ENCODE data around the gene CCDC120. TPM values are rescaled to one million over a fixed set of nuclear protein-coding genes. Genes with fewer than 3 reads are reported as not detected.

The CCDC120 gene
- total RNA-seq, 1 donor from 2014 or later, result 4.6 TPM

- H3K4me3 Mint-ChIP-seq (ENCODE audit: low read depth), result peak overlapping the region; percentile 92
- intact Hi-C loops (cut with micrococcal nuclease), result loop anchor here (1.0 kb wide), 6 partner anchors 42 to 470 kb away; partner anchors contain the start of genes GRIPAP1, PIM2, PQBP1 and RBM3
- no peak for DNase-seq (ENCODE audit: low spot score)
- H3K4me1 Mint-ChIP-seq (ENCODE audit: low read depth), result peaks cover 31% of the 10 kb centered on the region
- H3K9me3 Mint-ChIP-seq, result no peaks in the 10 kb centered on the region
- peak overlapping the region; percentile 83 for H3K27ac Mint-ChIP-seq
- H3K27me3 Mint-ChIP-seq (ENCODE audit: low read depth), result no peaks in the 10 kb centered on the region
- peaks cover 13% of the 10 kb centered on the region for H3K36me3 Mint-ChIP-seq (ENCODE audit: low read depth)
These were observed 14.9 kb upstream of the CCDC120 start for GRCh38 chrX:49043987-49044281.

- Mint-ChIP-seq H3K36me3 (ENCODE audit: low read depth) (no peaks in the 10 kb centered on the region), H3K27me3 (ENCODE audit: low read depth) (no peaks in the 10 kb centered on the region), H3K9me3 (no peaks in the 10 kb centered on the region), H3K4me3 (ENCODE audit: low read depth) (peak overlapping the region; percentile 82), H3K4me1 (ENCODE audit: low read depth) (peaks cover 22% of the 10 kb centered on the region), H3K27ac (peak overlapping the region; percentile 85)
- intact Hi-C loops (cut with micrococcal nuclease), result no loop called here
- DNase-seq (ENCODE audit: low spot score), result peak; percentile 40
These were observed 5.4 kb upstream of the CCDC120 start for GRCh38 chrX:49053223-49054072.

GRCh38 chrX:49054073-49054762 is 4.6 kb upstream of the CCDC120 start:
- Mint-ChIP-seq H3K27me3 (ENCODE audit: low read depth) (no peaks in the 10 kb centered on the region), H3K36me3 (ENCODE audit: low read depth) (no peaks in the 10 kb centered on the region), H3K27ac (peak overlapping the region; percentile 85), H3K9me3 (no peaks in the 10 kb centered on the region), H3K4me1 (ENCODE audit: low read depth) (peaks cover 22% of the 10 kb centered on the region), H3K4me3 (ENCODE audit: low read depth) (peak overlapping the region; percentile 82)
- intact Hi-C loops (cut with micrococcal nuclease), result no loop called here
- DNase-seq (ENCODE audit: low spot score), result no peak

DNA sequence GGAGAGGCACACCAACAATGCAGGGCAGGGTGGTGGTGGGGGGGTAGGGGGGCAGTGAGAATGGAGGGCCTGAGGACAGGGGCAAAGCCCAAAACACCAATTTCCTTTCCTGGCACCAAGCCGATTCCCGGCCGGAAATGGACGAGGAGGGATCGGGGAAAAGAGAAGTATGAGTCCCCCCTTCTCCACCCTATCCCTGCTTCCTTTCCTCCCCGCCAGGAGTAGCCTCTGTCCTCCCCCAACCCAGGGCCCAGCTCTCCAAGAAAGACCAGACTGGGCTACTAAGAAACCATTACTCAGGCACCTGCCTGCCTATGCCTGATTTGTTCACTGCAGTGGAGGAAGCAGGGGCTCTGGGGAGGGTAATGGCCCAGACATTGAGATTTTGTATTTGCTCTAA is 402 bp downstream of the CCDC120 start:
- intact Hi-C loops (cut with micrococcal nuclease), result no loop called here
- H3K27me3 Mint-ChIP-seq (ENCODE audit: low read depth), result no peaks in the 10 kb centered on the region
- H3K4me1 Mint-ChIP-seq (ENCODE audit: low read depth), result peaks cover 11% of the 10 kb centered on the region
- no peak overlapping the region for H3K4me3 Mint-ChIP-seq (ENCODE audit: low read depth)
- H3K27ac Mint-ChIP-seq, result no peak overlapping the region
- H3K36me3 Mint-ChIP-seq (ENCODE audit: low read depth), result no peaks in the 10 kb centered on the region
- no peak for DNase-seq (ENCODE audit: low spot score)
- H3K9me3 Mint-ChIP-seq, result no peaks in the 10 kb centered on the region

DNA sequence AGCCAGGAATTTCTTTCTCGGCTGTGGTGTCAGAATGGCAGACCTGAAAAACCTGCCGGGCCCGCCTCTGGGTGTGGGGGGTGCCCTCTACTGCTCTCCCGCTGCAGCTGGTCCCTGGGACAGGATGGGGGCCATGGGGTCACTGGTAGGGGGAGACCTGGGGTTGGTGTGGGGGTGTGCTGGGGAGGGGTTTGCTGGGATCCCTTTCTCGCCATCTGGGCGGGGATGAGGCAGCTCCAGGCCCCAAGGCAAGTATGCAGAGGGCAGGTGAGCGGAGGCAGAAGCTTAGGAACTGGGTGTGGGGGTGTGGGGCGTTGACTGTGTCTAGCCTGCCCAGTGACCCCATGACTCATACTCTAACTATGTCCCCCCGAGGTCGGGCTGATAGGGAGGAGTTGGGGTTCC is 884 bp downstream of the CCDC120 start:
- H3K27me3 Mint-ChIP-seq (ENCODE audit: low read depth), result no peaks in the 10 kb centered on the region
- no peak for DNase-seq (ENCODE audit: low spot score)
- intact Hi-C loops (cut with micrococcal nuclease), result no loop called here
- no peak overlapping the region for H3K4me3 Mint-ChIP-seq (ENCODE audit: low read depth)
- no peak overlapping the region for H3K27ac Mint-ChIP-seq
- no peaks in the 10 kb centered on the region for H3K9me3 Mint-ChIP-seq
- H3K36me3 Mint-ChIP-seq (ENCODE audit: low read depth), result no peaks in the 10 kb centered on the region
- peaks cover 6% of the 10 kb centered on the region for H3K4me1 Mint-ChIP-seq (ENCODE audit: low read depth)

- intact Hi-C loops (cut with micrococcal nuclease), result no loop called here
- H3K4me3 Mint-ChIP-seq (ENCODE audit: low read depth), result no peak overlapping the region
- H3K4me1 Mint-ChIP-seq (ENCODE audit: low read depth), result peaks cover 2% of the 10 kb centered on the region
- no peaks in the 10 kb centered on the region for H3K9me3 Mint-ChIP-seq
- no peaks in the 10 kb centered on the region for H3K27me3 Mint-ChIP-seq (ENCODE audit: low read depth)
- H3K36me3 Mint-ChIP-seq (ENCODE audit: low read depth), result no peaks in the 10 kb centered on the region
- DNase-seq (ENCODE audit: low spot score), result no peak
- no peak overlapping the region for H3K27ac Mint-ChIP-seq
These were observed 2.1 kb downstream of the CCDC120 start for GRCh38 chrX:49060914-49061313.

- peaks cover 2% of the 10 kb centered on the region for H3K4me1 Mint-ChIP-seq (ENCODE audit: low read depth)
- intact Hi-C loops (cut with micrococcal nuclease), result no loop called here
- no peak overlapping the region for H3K4me3 Mint-ChIP-seq (ENCODE audit: low read depth)
- no peak for DNase-seq (ENCODE audit: low spot score)
- H3K9me3 Mint-ChIP-seq, result no peaks in the 10 kb centered on the region
- no peak overlapping the region for H3K27ac Mint-ChIP-seq
- H3K36me3 Mint-ChIP-seq (ENCODE audit: low read depth), result no peaks in the 10 kb centered on the region
- H3K27me3 Mint-ChIP-seq (ENCODE audit: low read depth), result no peaks in the 10 kb centered on the region
These were observed 2.7 kb downstream of the CCDC120 start for GRCh38 chrX:49061490-49061889.

DNA sequence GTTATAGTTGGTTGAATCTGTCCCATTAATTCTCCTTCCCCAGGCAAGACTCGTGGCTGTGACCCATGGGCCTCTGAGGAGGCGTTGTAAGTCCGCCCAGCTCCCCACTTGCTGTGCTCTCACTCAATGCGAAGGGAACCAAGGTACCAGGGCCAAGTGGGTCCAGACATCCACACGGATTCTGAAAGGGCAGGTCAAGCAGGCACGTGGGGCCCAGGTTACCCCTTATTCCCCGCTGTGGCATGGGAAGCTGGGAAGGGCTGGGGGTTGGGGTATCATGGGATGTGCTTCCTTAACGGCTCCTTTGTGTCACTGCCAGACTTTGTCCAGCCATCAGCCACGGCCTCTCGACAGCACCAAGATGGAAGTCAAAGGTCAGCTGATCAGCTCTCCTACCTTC is 3.1 kb downstream of the CCDC120 start:
- H3K27ac Mint-ChIP-seq, result no peak overlapping the region
- H3K36me3 Mint-ChIP-seq (ENCODE audit: low read depth), result no peaks in the 10 kb centered on the region
- peaks cover 2% of the 10 kb centered on the region for H3K4me1 Mint-ChIP-seq (ENCODE audit: low read depth)
- DNase-seq (ENCODE audit: low spot score), result no peak
- H3K27me3 Mint-ChIP-seq (ENCODE audit: low read depth), result no peaks in the 10 kb centered on the region
- H3K9me3 Mint-ChIP-seq, result no peaks in the 10 kb centered on the region
- no peak overlapping the region for H3K4me3 Mint-ChIP-seq (ENCODE audit: low read depth)
- intact Hi-C loops (cut with micrococcal nuclease), result no loop called here

DNA sequence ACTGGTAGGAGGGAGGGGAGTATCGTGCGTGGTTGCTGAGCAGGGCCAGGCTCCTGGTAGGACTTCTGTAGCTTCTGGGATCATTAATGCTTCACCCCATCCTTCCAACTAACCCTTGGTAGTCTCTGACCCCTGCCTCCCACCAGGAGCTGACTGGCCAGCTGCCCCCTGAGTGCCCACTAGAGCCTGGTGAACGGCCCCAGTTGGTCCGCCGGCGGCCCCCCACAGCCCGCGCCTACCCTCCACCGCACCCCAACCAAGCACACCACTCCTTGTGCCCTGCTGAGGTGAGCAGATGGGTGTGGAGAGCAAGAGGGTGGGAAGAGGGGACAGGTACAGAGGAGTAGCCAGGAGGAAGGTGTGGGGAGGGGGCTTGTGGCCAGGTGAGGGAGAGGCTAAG is 4.9 kb downstream of the CCDC120 start:
- intact Hi-C loops (cut with micrococcal nuclease), result no loop called here
- no peaks in the 10 kb centered on the region for H3K27me3 Mint-ChIP-seq (ENCODE audit: low read depth)
- DNase-seq (ENCODE audit: low spot score), result no peak
- no peaks in the 10 kb centered on the region for H3K36me3 Mint-ChIP-seq (ENCODE audit: low read depth)
- H3K4me3 Mint-ChIP-seq (ENCODE audit: low read depth), result no peak overlapping the region
- no peaks in the 10 kb centered on the region for H3K4me1 Mint-ChIP-seq (ENCODE audit: low read depth)
- no peak overlapping the region for H3K27ac Mint-ChIP-seq
- H3K9me3 Mint-ChIP-seq, result no peaks in the 10 kb centered on the region

DNA sequence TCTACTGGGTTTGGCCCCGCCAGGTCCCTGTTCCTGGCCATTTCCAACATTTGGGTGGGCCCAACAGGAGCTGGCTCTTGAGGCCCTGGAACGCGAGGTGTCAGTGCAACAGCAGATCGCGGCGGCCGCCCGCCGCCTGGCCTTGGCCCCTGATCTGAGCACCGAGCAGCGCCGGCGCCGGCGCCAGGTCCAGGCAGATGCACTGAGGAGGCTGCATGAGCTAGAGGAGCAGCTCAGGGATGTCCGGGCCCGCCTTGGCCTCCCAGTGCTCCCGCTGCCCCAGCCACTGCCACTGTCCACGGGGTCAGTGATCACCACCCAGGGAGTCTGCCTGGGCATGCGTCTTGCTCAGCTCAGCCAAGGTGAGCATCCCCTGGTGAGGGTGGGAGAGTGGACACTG is 5.5 kb downstream of the CCDC120 start:
- intact Hi-C loops (cut with micrococcal nuclease), result no loop called here
- Mint-ChIP-seq H3K4me3 (ENCODE audit: low read depth) (no peak overlapping the region), H3K36me3 (ENCODE audit: low read depth) (no peaks in the 10 kb centered on the region), H3K27ac (no peak overlapping the region), H3K27me3 (ENCODE audit: low read depth) (no peaks in the 10 kb centered on the region), H3K9me3 (no peaks in the 10 kb centered on the region), H3K4me1 (ENCODE audit: low read depth) (no peaks in the 10 kb centered on the region)
- no peak for DNase-seq (ENCODE audit: low spot score)

DNA sequence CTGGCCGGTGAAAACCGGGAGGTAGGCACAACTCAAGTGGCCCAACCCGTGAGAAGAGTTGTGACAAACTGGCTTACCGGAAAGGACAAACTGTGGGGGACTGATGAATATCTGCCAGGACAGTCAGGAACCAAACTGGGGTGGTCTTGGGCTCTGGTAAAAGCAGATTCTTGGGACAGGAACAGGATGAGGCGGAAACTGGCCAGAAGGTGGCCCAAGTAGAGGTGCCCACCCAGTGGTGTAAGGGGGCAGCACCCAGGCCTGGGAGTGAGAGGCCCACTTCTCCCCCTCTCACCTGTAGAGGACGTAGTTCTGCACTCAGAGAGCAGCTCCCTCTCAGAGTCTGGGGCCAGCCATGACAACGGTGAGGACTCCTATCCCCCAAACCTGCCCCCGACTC is 5.9 kb downstream of the CCDC120 start:
- intact Hi-C loops (cut with micrococcal nuclease), result no loop called here
- Mint-ChIP-seq H3K27ac (no peak overlapping the region), H3K4me3 (ENCODE audit: low read depth) (no peak overlapping the region), H3K27me3 (ENCODE audit: low read depth) (no peaks in the 10 kb centered on the region), H3K9me3 (no peaks in the 10 kb centered on the region), H3K4me1 (ENCODE audit: low read depth) (no peaks in the 10 kb centered on the region), H3K36me3 (ENCODE audit: low read depth) (no peaks in the 10 kb centered on the region)
- no peak for DNase-seq (ENCODE audit: low spot score)

DNA sequence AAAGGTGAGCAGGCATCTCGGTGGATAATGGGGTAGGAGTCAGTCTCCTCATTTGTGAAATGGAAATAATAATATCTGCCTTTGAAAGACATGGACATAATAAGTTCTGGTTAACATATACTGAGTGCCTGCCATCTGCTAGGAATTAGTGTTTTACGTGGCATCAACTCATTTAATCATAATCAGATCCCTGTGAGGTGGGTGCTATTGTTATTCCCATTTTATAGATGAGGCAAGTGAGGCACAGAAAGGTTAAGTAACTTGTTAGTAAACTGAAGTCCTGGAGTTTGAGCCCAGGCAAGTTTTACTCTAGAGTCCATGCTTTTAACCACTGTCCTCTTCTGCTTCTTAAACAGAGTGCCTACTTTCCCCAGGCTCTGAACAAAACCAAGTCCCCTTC is 7.5 kb downstream of the CCDC120 start:
- DNase-seq (ENCODE audit: low spot score), result no peak
- Mint-ChIP-seq H3K4me3 (ENCODE audit: low read depth) (no peak overlapping the region), H3K27ac (no peak overlapping the region), H3K27me3 (ENCODE audit: low read depth) (no peaks in the 10 kb centered on the region), H3K36me3 (ENCODE audit: low read depth) (peaks cover 3% of the 10 kb centered on the region), H3K9me3 (no peaks in the 10 kb centered on the region), H3K4me1 (ENCODE audit: low read depth) (no peaks in the 10 kb centered on the region)
- intact Hi-C loops (cut with micrococcal nuclease), result no loop called here

- H3K4me3 Mint-ChIP-seq (ENCODE audit: low read depth), result no peak overlapping the region
- no peaks in the 10 kb centered on the region for H3K27me3 Mint-ChIP-seq (ENCODE audit: low read depth)
- no peak overlapping the region for H3K27ac Mint-ChIP-seq
- intact Hi-C loops (cut with micrococcal nuclease), result no loop called here
- H3K4me1 Mint-ChIP-seq (ENCODE audit: low read depth), result no peaks in the 10 kb centered on the region
- H3K9me3 Mint-ChIP-seq, result no peaks in the 10 kb centered on the region
- peaks cover 5% of the 10 kb centered on the region for H3K36me3 Mint-ChIP-seq (ENCODE audit: low read depth)
- no peak for DNase-seq (ENCODE audit: low spot score)
These were observed 7.9 kb downstream of the CCDC120 start for GRCh38 chrX:49066690-49067089.

All from activated T-helper 2 cell treated with anti-CD3 and anti-CD28 coated beads, Interferon-gamma antibody, Interleukin-2, Interleukin-4, amounts not matched to agents 10 μg/mL and 5 μg/mL and 100 μg/mL, durations not matched to agents 14 hours and 24 hours and 36 hours (primary cell).